ENCODE data around the gene TRIM46.

TRIM46 gene

GRCh38 chr1:155174324-155175280 lies 953 bp downstream of the TRIM46 start:
- FAIRE-seq, result no peak

GRCh38 chr1:155175281-155175926 lies 1.8 kb downstream of the TRIM46 start:
- FAIRE-seq, result no peak

- no peak for FAIRE-seq
Observed at GRCh38 chr1:155175927-155176371, 2.3 kb downstream of the TRIM46 start.

GRCh38 chr1:155176544-155177071 lies 3.0 kb downstream of the TRIM46 start:
- FAIRE-seq, result peak; percentile 16

- no peak for FAIRE-seq
Observed at GRCh38 chr1:155177192-155177917, 3.7 kb downstream of the TRIM46 start.

- FAIRE-seq, result no peak
Observed at GRCh38 chr1:155177918-155178281, 4.3 kb downstream of the TRIM46 start.

GRCh38 chr1:155178441-155179111 lies 4.9 kb downstream of the TRIM46 start:
- FAIRE-seq, result no peak

GRCh38 chr1:155179112-155180031 lies 5.7 kb downstream of the TRIM46 start:
- no peak for FAIRE-seq

- no peak for FAIRE-seq
Observed at GRCh38 chr1:155181371-155182051, 7.9 kb downstream of the TRIM46 start.

- no peak for FAIRE-seq
Observed at GRCh38 chr1:155182052-155182550, 8.5 kb downstream of the TRIM46 start.

- no peak for FAIRE-seq
Observed at GRCh38 chr1:155183775-155184221, 10.1 kb downstream of the TRIM46 start.

- no peak for FAIRE-seq
Observed at GRCh38 chr1:155184351-155184811, 10.7 kb downstream of the TRIM46 start.

GRCh38 chr1:155184835-155185782 lies 11.5 kb downstream of the TRIM46 start:
- no peak for FAIRE-seq

- FAIRE-seq, result no peak
Observed at GRCh38 chr1:155185783-155186066, 12.1 kb downstream of the TRIM46 start.

- no peak for FAIRE-seq
Observed at GRCh38 chr1:155186067-155186793, 12.6 kb downstream of the TRIM46 start.

- FAIRE-seq, result no peak
Observed at GRCh38 chr1:155186794-155187455, 13.3 kb downstream of the TRIM46 start.

GRCh38 chr1:155187456-155187891 lies 13.8 kb downstream of the TRIM46 start:
- FAIRE-seq, result no peak

GRCh38 chr1:155188268-155188667 lies 14.6 kb downstream of the TRIM46 start:
- no peak for FAIRE-seq
